ENCODE data around the gene CRIP2.

DNA sequence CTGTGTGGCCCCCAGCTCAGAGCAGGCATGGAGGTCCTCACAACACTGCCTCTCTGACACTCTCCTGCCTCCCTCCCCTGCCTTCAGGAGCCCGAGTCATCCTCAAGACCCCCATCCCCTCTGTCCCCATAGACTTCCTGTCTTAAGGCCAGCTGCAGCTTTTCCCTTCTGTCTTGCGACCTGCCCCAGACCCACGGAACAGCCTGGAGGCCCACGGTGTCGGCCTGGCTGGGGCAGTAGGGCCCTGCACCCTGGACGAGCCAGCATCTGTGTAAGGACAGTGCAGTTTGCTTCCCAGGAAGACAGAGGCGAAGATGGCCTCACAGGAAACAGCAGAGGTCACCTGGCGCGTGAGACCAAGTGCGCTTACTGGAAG, 26.1 kb downstream of the CRIP2 start:
- TF ChIP-seq, protein P1, sequence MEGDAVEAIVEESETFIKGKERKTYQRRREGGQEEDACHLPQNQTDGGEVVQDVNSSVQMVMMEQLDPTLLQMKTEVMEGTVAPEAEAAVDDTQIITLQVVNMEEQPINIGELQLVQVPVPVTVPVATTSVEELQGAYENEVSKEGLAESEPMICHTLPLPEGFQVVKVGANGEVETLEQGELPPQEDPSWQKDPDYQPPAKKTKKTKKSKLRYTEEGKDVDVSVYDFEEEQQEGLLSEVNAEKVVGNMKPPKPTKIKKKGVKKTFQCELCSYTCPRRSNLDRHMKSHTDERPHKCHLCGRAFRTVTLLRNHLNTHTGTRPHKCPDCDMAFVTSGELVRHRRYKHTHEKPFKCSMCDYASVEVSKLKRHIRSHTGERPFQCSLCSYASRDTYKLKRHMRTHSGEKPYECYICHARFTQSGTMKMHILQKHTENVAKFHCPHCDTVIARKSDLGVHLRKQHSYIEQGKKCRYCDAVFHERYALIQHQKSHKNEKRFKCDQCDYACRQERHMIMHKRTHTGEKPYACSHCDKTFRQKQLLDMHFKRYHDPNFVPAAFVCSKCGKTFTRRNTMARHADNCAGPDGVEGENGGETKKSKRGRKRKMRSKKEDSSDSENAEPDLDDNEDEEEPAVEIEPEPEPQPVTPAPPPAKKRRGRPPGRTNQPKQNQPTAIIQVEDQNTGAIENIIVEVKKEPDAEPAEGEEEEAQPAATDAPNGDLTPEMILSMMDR (IDR thresholded peaks at IDR 0.05): no peak
- TF ChIP-seq EZH2 (IDR thresholded peaks at IDR 0.05; ENCODE audit: borderline replicate concordance, insufficient read depth, low read depth, low read length, poor library complexity, severe bottlenecking): no peak

Measured in B cell (primary cell).